OCI-LY1 (cell line): Measurements from ENCODE around the gene HIPK1.

Experiments used
- H2AFZ ChIP-seq: fragments of 200-600 bp; sonication (generic), shearing (Covaris generic); 2 replicates; pipeline ENCODE4 v1.6.0; 2014; ENCODE audit warnings: antibody characterized with exemption, mild to moderate bottlenecking, low read length
- H3F3A ChIP-seq: fragments of 200-600 bp; sonication (generic), shearing (Covaris generic); 2 replicates; pipeline ENCODE4 v1.6.0; 2014; ENCODE audit warnings: mild to moderate bottlenecking, antibody characterized with exemption, low read length, moderate library complexity; ENCODE audit not compliant: insufficient read depth
- H3K27ac ChIP-seq: fragments of 200-600 bp; sonication (generic); 2 replicates; pipeline ENCODE4 v1.5.1; 2014; ENCODE audit warnings: low read length, mixed run types, mild to moderate bottlenecking, low read depth; ENCODE audit not compliant: poor library complexity, severe bottlenecking
- H3K27me3 ChIP-seq: fragments of 200-600 bp; sonication (generic); 2 replicates; pipeline ENCODE4 v1.6.0; 2014; ENCODE audit warnings: antibody characterized with exemption, mild to moderate bottlenecking, low read length, moderate library complexity; ENCODE audit not compliant: insufficient read depth
- H3K36me3 ChIP-seq: fragments of 200-600 bp; sonication (generic); 2 replicates; pipeline ENCODE4 v1.6.1; 2014; ENCODE audit warnings: mild to moderate bottlenecking, antibody characterized with exemption, low read length, moderate library complexity, mixed read lengths; ENCODE audit not compliant: insufficient read depth
- H3K4me1 ChIP-seq: fragments of 200-600 bp; sonication (generic); 2 replicates; pipeline ENCODE4 v1.5.1; 2014; ENCODE audit warnings: mild to moderate bottlenecking, low read length, moderate library complexity; ENCODE audit not compliant: insufficient read depth, severe bottlenecking
- H3K4me2 ChIP-seq: fragments of 200-600 bp; sonication (generic), shearing (Covaris generic); 2 replicates; pipeline ENCODE4 v1.6.1; 2014; ENCODE audit warnings: low read length
- H3K4me3 ChIP-seq: fragments of 200-600 bp; sonication (generic); 2 replicates; pipeline ENCODE4 v1.5.1; 2014; ENCODE audit warnings: low read length, low read depth, mild to moderate bottlenecking, mixed read lengths; ENCODE audit not compliant: poor library complexity, severe bottlenecking
- H3K79me2 ChIP-seq: fragments of 200-600 bp; shearing (Covaris generic); 2 replicates; pipeline ENCODE4 v1.6.1; 2016; ENCODE audit warnings: mixed run types, low read length, mixed read lengths; ENCODE audit not compliant: insufficient read depth
- H3K9ac ChIP-seq: fragments of 200-600 bp; sonication (generic), shearing (Covaris generic); 2 replicates; pipeline ENCODE4 v1.6.1; 2014; ENCODE audit warnings: mild to moderate bottlenecking, low read length, mixed read lengths
- H3K9me2 ChIP-seq: fragments of 200-600 bp; sonication (generic), shearing (Covaris generic); 2 replicates; pipeline ENCODE4 v1.6.1; 2014; ENCODE audit warnings: low read depth, mild to moderate bottlenecking, low read length, mixed read lengths
- H3K9me3 ChIP-seq: fragments of 200-600 bp; shearing (Covaris generic); 2 replicates; pipeline ENCODE4 v1.6.1; 2014; ENCODE audit warnings: low read length, mixed read lengths
- H4K20me1 ChIP-seq: fragments of 200-600 bp; sonication (generic), shearing (Covaris generic); 2 replicates; pipeline ENCODE4 v1.6.0; 2016; ENCODE audit warnings: mild to moderate bottlenecking, low read length; ENCODE audit not compliant: insufficient read depth
- EZH2 ChIP-seq: fragments of 200-600 bp; sonication (generic), shearing (Covaris generic); IDR thresholded peaks from 2 replicates; pipeline ENCODE4 v1.8.0; 2017; ENCODE audit warnings: borderline replicate concordance, mixed run types, mild to moderate bottlenecking, antibody characterized with exemption, low read length, moderate library complexity, mixed read lengths
- TF ChIP-seq, protein P1 (sequence below): fragments of 200-600 bp; sonication (generic), shearing (Covaris generic); IDR thresholded peaks from 2 replicates; pipeline ENCODE4 v1.5.1; 2017; ENCODE audit warnings: mild to moderate bottlenecking, antibody characterized with exemption, low read length, moderate library complexity, mixed read lengths

HIPK1 gene

DNA sequence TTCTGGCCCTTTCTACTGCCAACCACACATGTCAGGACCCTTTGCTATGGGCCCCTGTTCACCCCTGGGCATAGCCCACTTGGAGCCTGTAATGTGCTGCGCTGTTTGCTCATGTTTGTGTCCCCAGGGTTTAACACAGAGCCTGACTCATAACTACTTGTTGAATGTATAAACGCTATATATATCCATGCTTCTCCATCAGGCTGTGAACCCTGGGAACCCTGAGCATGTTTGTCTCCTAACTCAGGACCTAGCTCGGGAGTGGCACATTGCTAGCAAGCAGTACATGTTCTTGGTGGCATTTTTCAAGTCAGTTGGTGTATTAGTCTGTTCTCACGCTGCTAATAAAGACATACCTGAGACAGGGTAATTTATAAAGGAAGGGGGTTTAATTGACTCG is 58.1 kb downstream of the HIPK1 start:
- Histone ChIP-seq H3K4me1 (no peaks in the 10 kb centered on the region), H3K4me3 (no peak overlapping the region), H3K9me2 (no peaks in the 10 kb centered on the region), H2AFZ (no peak overlapping the region), H3K36me3 (no peaks in the 10 kb centered on the region), H3F3A (no peaks in the 10 kb centered on the region), H3K27ac (no peak overlapping the region), H4K20me1 (no peaks in the 10 kb centered on the region), H3K4me2 (no peak overlapping the region), H3K9me3 (no peaks in the 10 kb centered on the region), H3K27me3 (no peaks in the 10 kb centered on the region; the same call in 1 of the 2 replicates), H3K79me2 (no peaks in the 10 kb centered on the region), H3K9ac (no peak overlapping the region)
- TF ChIP-seq, protein P1, sequence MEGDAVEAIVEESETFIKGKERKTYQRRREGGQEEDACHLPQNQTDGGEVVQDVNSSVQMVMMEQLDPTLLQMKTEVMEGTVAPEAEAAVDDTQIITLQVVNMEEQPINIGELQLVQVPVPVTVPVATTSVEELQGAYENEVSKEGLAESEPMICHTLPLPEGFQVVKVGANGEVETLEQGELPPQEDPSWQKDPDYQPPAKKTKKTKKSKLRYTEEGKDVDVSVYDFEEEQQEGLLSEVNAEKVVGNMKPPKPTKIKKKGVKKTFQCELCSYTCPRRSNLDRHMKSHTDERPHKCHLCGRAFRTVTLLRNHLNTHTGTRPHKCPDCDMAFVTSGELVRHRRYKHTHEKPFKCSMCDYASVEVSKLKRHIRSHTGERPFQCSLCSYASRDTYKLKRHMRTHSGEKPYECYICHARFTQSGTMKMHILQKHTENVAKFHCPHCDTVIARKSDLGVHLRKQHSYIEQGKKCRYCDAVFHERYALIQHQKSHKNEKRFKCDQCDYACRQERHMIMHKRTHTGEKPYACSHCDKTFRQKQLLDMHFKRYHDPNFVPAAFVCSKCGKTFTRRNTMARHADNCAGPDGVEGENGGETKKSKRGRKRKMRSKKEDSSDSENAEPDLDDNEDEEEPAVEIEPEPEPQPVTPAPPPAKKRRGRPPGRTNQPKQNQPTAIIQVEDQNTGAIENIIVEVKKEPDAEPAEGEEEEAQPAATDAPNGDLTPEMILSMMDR = no peak
- TF ChIP-seq EZH2 = no peak

DNA sequence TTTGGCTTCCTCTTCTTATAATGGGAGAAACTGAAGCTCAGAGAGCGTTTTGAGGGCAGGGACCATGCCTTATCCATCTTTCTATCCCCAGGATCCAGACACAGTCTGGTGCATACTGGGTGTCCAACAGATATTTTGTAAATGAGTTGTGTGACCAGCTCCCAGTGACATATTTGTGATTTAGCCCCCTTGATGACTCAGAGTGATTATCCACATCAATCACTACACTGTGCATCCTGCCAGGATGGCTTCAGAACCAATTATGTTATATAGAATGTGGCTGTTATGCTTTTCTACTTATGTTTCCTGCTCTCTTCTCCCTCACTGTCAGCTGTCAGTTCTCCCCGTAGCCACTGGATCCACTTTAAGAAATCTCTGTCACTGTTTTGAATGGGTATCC is 61.4 kb downstream of the HIPK1 start:
- no peak overlapping the region for H3K9ac ChIP-seq
- no peaks in the 10 kb centered on the region; the same call in 1 of the 2 replicates for H3K27me3 ChIP-seq
- no peaks in the 10 kb centered on the region for H3F3A ChIP-seq
- no peaks in the 10 kb centered on the region for H3K79me2 ChIP-seq
- H2AFZ ChIP-seq = no peak overlapping the region
- no peak for TF ChIP-seq EZH2
- TF ChIP-seq, protein P1 = no peak
- H3K4me1 ChIP-seq = no peaks in the 10 kb centered on the region
- no peak overlapping the region for H3K4me3 ChIP-seq
- H3K4me2 ChIP-seq = no peak overlapping the region
- H4K20me1 ChIP-seq = no peaks in the 10 kb centered on the region
- no peak overlapping the region for H3K27ac ChIP-seq
- H3K36me3 ChIP-seq = no peaks in the 10 kb centered on the region
- peaks cover 4% of the 10 kb centered on the region; the same call in 1 of the 2 replicates for H3K9me3 ChIP-seq
- H3K9me2 ChIP-seq = no peaks in the 10 kb centered on the region

DNA sequence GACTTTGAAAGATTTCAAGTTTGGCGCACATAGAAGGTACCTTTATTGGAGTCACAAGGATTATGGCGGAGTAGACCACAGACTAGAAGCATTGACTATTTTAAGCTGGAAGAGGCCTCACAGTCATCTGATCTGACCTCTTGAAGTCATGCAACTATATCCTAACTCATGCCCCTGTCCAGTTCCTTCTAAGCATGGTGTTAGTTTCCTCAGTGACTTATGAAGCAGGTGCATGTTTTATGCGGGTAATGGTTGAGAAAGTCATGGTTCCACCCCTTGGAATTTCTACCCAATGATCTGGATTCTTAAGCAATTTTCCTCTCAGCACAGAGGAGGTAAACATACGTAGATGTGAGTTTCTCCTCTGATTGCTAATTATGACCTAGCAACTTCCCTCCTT is 61.8 kb downstream of the HIPK1 start:
- Histone ChIP-seq H3K27ac (no peak overlapping the region), H3K27me3 (no peaks in the 10 kb centered on the region; the same call in 1 of the 2 replicates), H2AFZ (no peak overlapping the region), H4K20me1 (no peaks in the 10 kb centered on the region), H3K36me3 (no peaks in the 10 kb centered on the region), H3K9me3 (peaks cover 5% of the 10 kb centered on the region; the same call in 1 of the 2 replicates), H3K4me2 (no peak overlapping the region), H3K4me1 (no peaks in the 10 kb centered on the region), H3K79me2 (no peaks in the 10 kb centered on the region), H3K9ac (no peak overlapping the region), H3K9me2 (no peaks in the 10 kb centered on the region), H3F3A (no peaks in the 10 kb centered on the region), H3K4me3 (no peak overlapping the region)
- no peak for TF ChIP-seq EZH2
- TF ChIP-seq, protein P1 = no peak
